Activated B cell treated with CpG ODN at 0.5 μM for 24 hours (primary cell): ENCODE measurements around the gene RIMBP2. TPM values are rescaled to one million over a fixed set of nuclear protein-coding genes. Genes with fewer than 3 reads are reported as not detected.

Source experiments
- ATAC-seq: fragments of 200-7000 bp; cut with Tn5 transposase; one replicate; pipeline ENCODE4 v1.10.0; 2021; ENCODE audit warnings: low read depth, mild to moderate bottlenecking, moderate library complexity
- CTCF ChIA-PET: fragments of 350-600 bp; sonication (Branson Sonifier 250); formaldehyde crosslinking; loops from one replicate; lab custom pipeline; 2021; ENCODE audit warnings: antibody characterized with exemption; lab: Charles Lee
- POLR2A ChIA-PET: fragments of 350-600 bp; sonication (Branson Sonifier 250); formaldehyde crosslinking; loops from one replicate; lab custom pipeline; 2021; ENCODE audit warnings: antibody characterized with exemption; lab: Charles Lee
- DNase-seq: peaks from one replicate; pipeline ENCODE4 v3.0.0; 2022
- H3K27ac Mint-ChIP-seq: one replicate; pipeline ENCODE4 v1.8.0; 2020; ENCODE audit warnings: mixed read lengths
- H3K27me3 Mint-ChIP-seq: one replicate; pipeline ENCODE4 v1.8.0; 2021; ENCODE audit warnings: mixed read lengths
- H3K36me3 Mint-ChIP-seq: one replicate; pipeline ENCODE4 v1.8.0; 2021; ENCODE audit warnings: low read depth, mixed read lengths
- H3K4me1 Mint-ChIP-seq: one replicate; pipeline ENCODE4 v1.8.0; 2021; ENCODE audit warnings: mixed read lengths
- H3K4me3 Mint-ChIP-seq: one replicate; pipeline ENCODE4 v1.8.0; 2020; ENCODE audit warnings: mild to moderate bottlenecking, mixed read lengths
- H3K9me3 Mint-ChIP-seq: one replicate; pipeline ENCODE4 v1.8.0; 2020; ENCODE audit warnings: mixed read lengths
- intact Hi-C: fragments of 100-400 bp; cut with micrococcal nuclease; formaldehyde crosslinking; loops from one replicate; pipeline ENCODE4 v1.15.1; 2024
- total RNA-seq: library from RNA; stranded (reverse); gene quantifications from 2 replicates; pipeline ENCODE4 v1.2.3, GENCODE V29; 2022
- TF ChIP-seq, protein P1 (sequence below): fragments of 200-600 bp; IDR thresholded peaks from one replicate; pipeline ENCODE4 v1.8.0; 2022; ENCODE audit warnings: antibody characterized with exemption, mild to moderate bottlenecking

The RIMBP2 gene
- total RNA-seq, 1 donor from 2014 or later = not detected

DNA sequence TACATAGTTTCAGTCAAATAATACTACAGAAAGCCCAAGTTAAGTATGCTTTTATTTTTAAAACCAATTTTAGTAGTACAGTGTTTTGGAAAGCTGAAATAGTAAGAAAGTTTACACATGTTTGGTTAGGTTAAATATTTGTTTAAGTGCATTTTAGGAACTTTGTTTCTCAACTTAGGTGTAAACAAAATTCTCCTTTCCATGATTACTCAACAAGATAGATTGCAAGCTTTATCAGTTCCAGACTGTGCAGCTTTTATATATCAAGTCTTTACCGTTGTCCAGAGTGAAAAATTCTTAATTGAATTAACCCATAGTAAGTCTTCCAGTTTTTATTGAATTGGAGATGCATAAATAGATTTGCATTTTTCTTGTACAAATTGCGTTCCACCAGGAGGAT, 333.3 kb downstream of the RIMBP2 start:
- H3K4me3 Mint-ChIP-seq = no peak overlapping the region
- ATAC-seq = no peak
- no peak for DNase-seq
- no peaks in the 10 kb centered on the region for H3K36me3 Mint-ChIP-seq
- no peak overlapping the region for H3K27ac Mint-ChIP-seq
- peaks cover 2% of the 10 kb centered on the region for H3K9me3 Mint-ChIP-seq
- H3K27me3 Mint-ChIP-seq = no peaks in the 10 kb centered on the region
- POLR2A ChIA-PET = no interaction called here
- H3K4me1 Mint-ChIP-seq = no peaks in the 10 kb centered on the region
- TF ChIP-seq, protein P1, sequence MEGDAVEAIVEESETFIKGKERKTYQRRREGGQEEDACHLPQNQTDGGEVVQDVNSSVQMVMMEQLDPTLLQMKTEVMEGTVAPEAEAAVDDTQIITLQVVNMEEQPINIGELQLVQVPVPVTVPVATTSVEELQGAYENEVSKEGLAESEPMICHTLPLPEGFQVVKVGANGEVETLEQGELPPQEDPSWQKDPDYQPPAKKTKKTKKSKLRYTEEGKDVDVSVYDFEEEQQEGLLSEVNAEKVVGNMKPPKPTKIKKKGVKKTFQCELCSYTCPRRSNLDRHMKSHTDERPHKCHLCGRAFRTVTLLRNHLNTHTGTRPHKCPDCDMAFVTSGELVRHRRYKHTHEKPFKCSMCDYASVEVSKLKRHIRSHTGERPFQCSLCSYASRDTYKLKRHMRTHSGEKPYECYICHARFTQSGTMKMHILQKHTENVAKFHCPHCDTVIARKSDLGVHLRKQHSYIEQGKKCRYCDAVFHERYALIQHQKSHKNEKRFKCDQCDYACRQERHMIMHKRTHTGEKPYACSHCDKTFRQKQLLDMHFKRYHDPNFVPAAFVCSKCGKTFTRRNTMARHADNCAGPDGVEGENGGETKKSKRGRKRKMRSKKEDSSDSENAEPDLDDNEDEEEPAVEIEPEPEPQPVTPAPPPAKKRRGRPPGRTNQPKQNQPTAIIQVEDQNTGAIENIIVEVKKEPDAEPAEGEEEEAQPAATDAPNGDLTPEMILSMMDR = no peak
- intact Hi-C loops = no loop called here
- CTCF ChIA-PET = no interaction called here

DNA sequence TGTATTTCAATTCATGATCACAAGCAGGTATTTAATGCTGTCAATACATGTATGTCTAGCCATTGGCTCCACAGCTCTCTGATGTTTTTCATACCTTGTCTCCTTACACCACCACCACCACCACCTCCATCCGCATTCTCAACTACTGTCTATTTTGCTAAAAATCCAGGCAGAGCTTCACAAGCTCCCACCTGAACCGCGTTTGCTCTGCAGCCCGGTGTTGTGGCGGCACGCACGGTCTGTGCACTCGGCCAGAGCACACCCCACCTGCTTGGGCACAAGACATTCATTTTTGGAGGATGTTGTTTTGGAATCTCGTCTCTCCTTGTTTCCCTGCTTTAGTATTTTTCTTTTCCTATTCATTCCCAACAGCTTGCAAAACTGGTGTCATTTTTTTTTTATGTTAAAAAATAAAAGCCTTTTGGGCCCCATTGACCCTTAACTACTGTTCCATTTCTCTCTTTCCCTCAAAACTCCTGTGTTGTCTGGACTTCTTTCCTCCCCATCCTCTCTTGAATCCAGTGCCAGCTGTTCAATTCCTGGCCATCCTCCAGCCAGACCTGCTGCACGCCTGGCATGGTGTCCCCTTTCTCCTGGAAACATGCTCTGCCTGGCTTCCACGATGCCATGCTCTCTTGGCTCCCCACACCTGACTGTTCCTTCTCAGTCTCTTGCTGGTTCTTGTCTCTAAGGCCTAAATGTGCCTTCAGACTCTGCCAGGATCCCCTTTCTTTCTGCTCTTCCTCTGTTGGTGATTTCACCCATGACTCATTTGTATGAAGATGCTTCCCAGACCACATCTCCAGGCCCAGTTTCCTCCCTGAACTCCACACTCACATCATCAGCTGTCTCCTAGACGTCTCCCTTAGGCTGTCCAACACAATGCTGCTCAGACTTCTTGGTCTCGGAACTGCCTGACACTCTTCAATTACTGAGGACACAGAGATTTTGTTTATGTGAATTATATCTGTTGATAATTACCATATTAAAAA, 340.5 kb downstream of the RIMBP2 start:
- TF ChIP-seq, protein P1 = no peak
- no peak overlapping the region for H3K27ac Mint-ChIP-seq
- CTCF ChIA-PET = no interaction called here
- POLR2A ChIA-PET = no interaction called here
- H3K4me3 Mint-ChIP-seq = no peak overlapping the region
- DNase-seq (no peak), ATAC-seq (no peak)
- intact Hi-C loops = no loop called here
- peaks cover 4% of the 10 kb centered on the region for H3K27me3 Mint-ChIP-seq
- no peaks in the 10 kb centered on the region for H3K36me3 Mint-ChIP-seq
- H3K9me3 Mint-ChIP-seq = no peaks in the 10 kb centered on the region
- H3K4me1 Mint-ChIP-seq = no peaks in the 10 kb centered on the region

DNA sequence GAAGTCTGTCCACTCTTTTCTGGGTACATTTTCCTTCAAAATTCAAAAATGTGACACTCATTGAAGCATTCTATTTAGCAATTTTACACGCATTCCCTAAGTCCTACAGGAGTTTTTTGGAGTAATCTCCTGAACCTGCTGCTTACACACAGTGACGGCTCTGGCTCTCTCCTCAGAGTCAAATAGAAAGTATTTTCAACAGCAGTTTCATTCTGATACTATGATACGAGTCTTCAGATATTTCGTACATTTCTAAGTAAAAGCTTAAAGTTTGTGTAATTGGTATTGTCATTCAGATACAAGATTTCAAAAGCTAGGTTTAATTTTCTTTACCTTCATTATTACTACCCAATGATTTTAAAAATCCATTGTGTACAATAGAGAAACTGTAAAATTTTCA, 342.0 kb downstream of the RIMBP2 start:
- CTCF ChIA-PET = no interaction called here
- TF ChIP-seq, protein P1 = no peak
- Mint-ChIP-seq H3K9me3 (peaks cover 4% of the 10 kb centered on the region), H3K27ac (no peak overlapping the region), H3K4me1 (no peaks in the 10 kb centered on the region), H3K4me3 (no peak overlapping the region), H3K36me3 (no peaks in the 10 kb centered on the region), H3K27me3 (peaks cover 4% of the 10 kb centered on the region)
- ATAC-seq = no peak
- POLR2A ChIA-PET = no interaction called here
- intact Hi-C loops = no loop called here
- no peak for DNase-seq

DNA sequence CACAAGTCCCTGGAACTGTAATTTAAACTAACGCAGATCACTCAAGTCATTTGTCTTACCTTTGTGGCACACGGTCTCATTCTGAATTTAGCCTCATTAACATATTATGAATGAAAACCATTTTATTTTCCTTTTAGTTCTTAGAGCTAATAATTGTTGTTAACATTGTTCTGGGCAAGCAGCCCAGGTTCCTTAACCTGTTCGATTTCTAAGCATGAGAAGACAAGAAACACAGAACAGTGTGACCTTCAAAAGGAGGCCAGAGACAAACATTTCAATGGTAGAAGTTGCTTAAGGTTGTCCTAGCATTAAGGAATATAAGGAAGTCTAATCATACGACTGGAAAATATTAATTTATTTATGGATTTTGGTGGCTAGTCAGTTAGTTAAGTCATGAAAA, 343.2 kb downstream of the RIMBP2 start:
- DNase-seq = no peak
- Mint-ChIP-seq H3K9me3 (peaks cover 4% of the 10 kb centered on the region), H3K27me3 (peaks cover 4% of the 10 kb centered on the region), H3K36me3 (no peaks in the 10 kb centered on the region), H3K4me1 (no peaks in the 10 kb centered on the region), H3K27ac (no peak overlapping the region), H3K4me3 (no peak overlapping the region)
- ATAC-seq = no peak
- ChIA-PET CTCF (no interaction called here), POLR2A (no interaction called here)
- TF ChIP-seq, protein P1 = no peak
- intact Hi-C loops = no loop called here

DNA sequence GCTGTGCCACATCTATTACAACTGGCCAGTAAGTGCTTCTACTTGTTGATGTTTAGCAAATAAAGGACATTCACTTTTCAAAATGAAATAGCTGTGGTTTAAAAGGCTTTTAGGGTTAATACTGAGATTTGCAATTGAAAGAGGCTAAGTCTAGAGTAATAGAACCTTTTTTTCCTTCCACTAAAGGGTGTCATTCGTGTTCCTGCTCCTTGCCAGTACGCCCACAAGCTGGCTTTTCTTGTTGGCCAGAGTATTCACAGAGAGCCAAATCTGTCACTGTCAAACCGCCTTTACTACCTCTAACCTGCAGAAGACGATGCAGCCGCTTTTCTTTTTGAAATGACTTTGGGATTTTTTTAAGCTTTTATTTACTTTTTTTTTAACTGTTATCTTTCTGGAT, 344.8 kb downstream of the RIMBP2 start:
- Mint-ChIP-seq H3K36me3 (no peaks in the 10 kb centered on the region), H3K27me3 (peaks cover 3% of the 10 kb centered on the region), H3K4me3 (no peak overlapping the region), H3K27ac (no peak overlapping the region), H3K9me3 (peaks cover 4% of the 10 kb centered on the region), H3K4me1 (no peaks in the 10 kb centered on the region)
- TF ChIP-seq, protein P1 = no peak
- POLR2A ChIA-PET = no interaction called here
- DNase-seq = no peak
- intact Hi-C loops = no loop called here
- CTCF ChIA-PET = no interaction called here
- no peak for ATAC-seq
